Neural cell (in vitro differentiated cells): Measurements from ENCODE around the gene SLC25A45.

Experiments used
- CTCF ChIP-seq: fragments of 450-650 bp; IDR thresholded peaks from 2 replicates; pipeline ENCODE4 v1.5.1; 2014; ENCODE audit warnings: antibody characterized with exemption, mild to moderate bottlenecking, moderate library complexity; ENCODE audit not compliant: poor library complexity, severe bottlenecking
- EZH2 ChIP-seq: fragments of 200-600, 300-800 bp; shearing (Covaris generic), sonication (generic); IDR thresholded peaks from 2 replicates; pipeline ENCODE4 v1.6.1; 2014; ENCODE audit warnings: antibody characterized with exemption, low read length, borderline replicate concordance, mild to moderate bottlenecking; ENCODE audit not compliant: insufficient read depth, poor library complexity, severe bottlenecking
- MXI1 ChIP-seq: fragments of 450-650 bp; conservative IDR thresholded peaks from 2 replicates; pipeline ENCODE4 v1.6.1; 2014; ENCODE audit warnings: antibody characterized with exemption, mild to moderate bottlenecking; ENCODE audit not compliant: poor library complexity, severe bottlenecking
- POLR2AphosphoS5 ChIP-seq: IDR thresholded peaks from 2 replicates; pipeline ENCODE4 v1.6.1; 2012
- RAD21 ChIP-seq: fragments of 450-650 bp; conservative IDR thresholded peaks from 2 replicates; pipeline ENCODE4 v1.6.1; 2014; ENCODE audit warnings: antibody characterized with exemption, mild to moderate bottlenecking, moderate library complexity
- SMC3 ChIP-seq: fragments of 450-650 bp; conservative IDR thresholded peaks from 2 replicates; pipeline ENCODE4 v1.6.1; 2014; ENCODE audit warnings: antibody characterized with exemption, mild to moderate bottlenecking, moderate library complexity; ENCODE audit not compliant: poor library complexity
- TAF1 ChIP-seq: IDR thresholded peaks from 2 replicates; pipeline ENCODE4 v1.6.1; 2012; ENCODE audit warnings: low read depth

- TF ChIP-seq CTCF (no peak), EZH2 (no peak), SMC3 (no peak), RAD21 (no peak), POLR2AphosphoS5 (no peak), MXI1 (no peak), TAF1 (no peak)
Observed at GRCh38 chr11:65382033-65382803, at the start of gene SLC25A45.
